Right lobe of liver (tissue), 6 donors: ENCODE results near the gene ZNF302. TPM values are rescaled to one million over a fixed set of nuclear protein-coding genes. Genes with fewer than 3 reads are reported as not detected.

ENCODE experiments used
- ATAC-seq, 4 donors: fragments of 200-7000 bp; cut with Tn5 transposase; one replicate each; pipeline ENCODE4 v1.9.1; 2020; ENCODE audit warnings: mild to moderate bottlenecking in 4 of 4, moderate library complexity in 4 of 4
- DNase-seq, 3 donors: peaks; one replicate each; pipeline ENCODE4 v3.0.0-alpha.2; 2020
- H3K27ac ChIP-seq, 3 donors: fragments of 200-600 bp; one replicate each; pipeline ENCODE4 v1.8.0; 2022
- H3K27me3 ChIP-seq, 2 donors: fragments of 200-600 bp; one replicate each; pipeline ENCODE4 v1.8.0; 2022
- H3K36me3 ChIP-seq, 4 donors: fragments of 200-600 bp; sonication (generic) in 1 of 4; one replicate each; pipeline versions ENCODE4 v1.5.1 to v1.8.0; 2017 to 2022; ENCODE audit warnings: control low read depth in 1 of 4
- H3K4me1 ChIP-seq, 4 donors: fragments of 200-600 bp; sonication (generic) in 1 of 4; one replicate each; pipeline versions ENCODE4 v1.5.1 to v1.8.0; 2017 to 2022; ENCODE audit warnings: control low read depth in 1 of 4
- H3K4me3 ChIP-seq, 3 donors: fragments of 200-600 bp; one replicate each; pipeline ENCODE4 v1.8.0; 2022
- H3K9me3 ChIP-seq, 4 donors: fragments of 200-600 bp; sonication (generic) in 1 of 4; one replicate each; pipeline versions ENCODE4 v1.5.1 to v1.8.0; 2017 to 2022; ENCODE audit warnings: control low read depth in 1 of 4
- POLR2A ChIP-seq: fragments of 450-650 bp; IDR thresholded peaks from one replicate; pipeline ENCODE4 v1.6.1; 2017; ENCODE audit warnings: antibody characterized with exemption, mild to moderate bottlenecking
- WGBS: methylation state at CpG from one replicate; pipeline ENCODE4 v1.1.6; 2018; ENCODE audit warnings: low coverage, low lambda C conversion rate; ENCODE audit not compliant: insufficient coverage; ENCODE audit errors: missing lambda C conversion rate; 5-methylcytosine and 5-hydroxymethylcytosine counted together
- intact Hi-C, 2 donors: fragments of 100-400 bp; cut with DNase I; formaldehyde crosslinking; loops; one replicate each; pipeline versions ENCODE4 v1.11.2 to v1.14.1; 2022
- small RNA-seq, 2 experiments: library from RNA; depleted of rRNA; stranded (forward); fragments of <200 nt; gene quantifications; one replicate each; pipeline ENCODE3, GENCODE V24; 2016
- total RNA-seq, 6 experiments: library from RNA; depleted of rRNA in 2 of 6; stranded (reverse); fragments of >200 nt in 2 of 6; fragmentation: NEBNext Ultra II Directional in 3 of 6; extraction: Animal tissue kit (Norgen Biotek cat#: 25700) in 3 of 6; gene quantifications; one replicate each; pipeline versions ENCODE4 v1.1.0 to v1.2.4, GENCODE V29; 2016 to 2023
- TF ChIP-seq, protein P1 (sequence below), 4 donors: fragments of 200-600 bp in 3 of 4; fragments of 450-650 bp in 1 of 4; IDR thresholded peaks; one replicate each; pipeline versions ENCODE4 v1.5.1 to v1.8.0; 2016 to 2022; ENCODE audit warnings: antibody characterized with exemption in 4 of 4, mild to moderate bottlenecking in 2 of 4
- donor health status: DM: no; HTN: yes; CAD: no.
- donor health status: DM: no; HTN: no; CAD: no.
- donor health status: DM: no; HTN: no; CAD: no.
- donor health status: DM: no; HTN: yes; CAD: no.
- donor health status: DM: no; HTN: yes; CAD: no.

The ZNF302 gene
- total RNA-seq, 6 experiments from 2014 or later, result 7.3 to 14.5 (median 10.1) TPM

DNA sequence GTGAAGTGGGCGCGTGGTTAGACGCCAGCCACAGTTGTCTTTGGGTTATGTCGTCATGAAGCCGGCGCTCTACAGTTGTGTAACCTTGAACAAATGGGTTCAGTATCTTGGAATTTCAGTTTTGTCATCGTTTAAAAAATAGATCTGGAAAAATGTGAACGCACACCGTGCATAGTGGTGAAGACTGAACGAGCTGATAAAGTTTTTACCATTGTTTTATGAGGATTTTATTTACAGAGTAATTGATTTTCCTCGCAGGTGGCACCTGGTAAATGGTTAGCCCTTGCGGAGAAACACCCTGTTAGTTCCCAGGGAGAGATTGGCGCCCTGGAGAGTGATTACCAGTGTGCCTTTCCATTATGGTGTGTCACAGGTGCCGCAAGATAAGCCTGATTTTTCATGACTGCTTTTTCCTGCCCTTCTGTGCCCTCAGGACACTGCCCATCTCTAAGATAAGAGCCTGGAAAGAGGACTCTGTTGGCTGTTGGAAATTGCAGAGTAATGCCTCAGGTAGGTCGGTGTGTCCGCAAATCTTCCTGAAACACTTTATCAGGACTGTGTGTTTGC, 57.1 kb downstream of the ZNF302 start:
- H3K4me1 ChIP-seq, result peaks cover 0 to 14% (median 0%) of the 10 kb centered on the region in 4 donors
- peaks cover 0 to 18% (median 0%) of the 10 kb centered on the region in 4 donors for H3K9me3 ChIP-seq
- 12% methylated on average over 16 of the region's 16 CpGs for WGBS
- peak overlapping the region; percentile 81 to 88 (median 85) for H3K4me3 ChIP-seq
- intact Hi-C loops, result no loop called here
- H3K27me3 ChIP-seq, result no peaks in the 10 kb centered on the region
- H3K36me3 ChIP-seq, result peaks cover 0 to 13% (median 7%) of the 10 kb centered on the region in 4 donors
- no peak for TF ChIP-seq POLR2A
- TF ChIP-seq, protein P1, sequence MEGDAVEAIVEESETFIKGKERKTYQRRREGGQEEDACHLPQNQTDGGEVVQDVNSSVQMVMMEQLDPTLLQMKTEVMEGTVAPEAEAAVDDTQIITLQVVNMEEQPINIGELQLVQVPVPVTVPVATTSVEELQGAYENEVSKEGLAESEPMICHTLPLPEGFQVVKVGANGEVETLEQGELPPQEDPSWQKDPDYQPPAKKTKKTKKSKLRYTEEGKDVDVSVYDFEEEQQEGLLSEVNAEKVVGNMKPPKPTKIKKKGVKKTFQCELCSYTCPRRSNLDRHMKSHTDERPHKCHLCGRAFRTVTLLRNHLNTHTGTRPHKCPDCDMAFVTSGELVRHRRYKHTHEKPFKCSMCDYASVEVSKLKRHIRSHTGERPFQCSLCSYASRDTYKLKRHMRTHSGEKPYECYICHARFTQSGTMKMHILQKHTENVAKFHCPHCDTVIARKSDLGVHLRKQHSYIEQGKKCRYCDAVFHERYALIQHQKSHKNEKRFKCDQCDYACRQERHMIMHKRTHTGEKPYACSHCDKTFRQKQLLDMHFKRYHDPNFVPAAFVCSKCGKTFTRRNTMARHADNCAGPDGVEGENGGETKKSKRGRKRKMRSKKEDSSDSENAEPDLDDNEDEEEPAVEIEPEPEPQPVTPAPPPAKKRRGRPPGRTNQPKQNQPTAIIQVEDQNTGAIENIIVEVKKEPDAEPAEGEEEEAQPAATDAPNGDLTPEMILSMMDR (IDR thresholded peaks at IDR 0.05), result no peak
- peak overlapping the region; percentile 95 to 98 (median 98) for H3K27ac ChIP-seq
- DNase-seq (no peak), ATAC-seq (peak in 2 of 4 donors; percentile 1 to 11)

Small RNAs within 50 kb of the gene (small RNA-seq; reads per million reads assigned to genes)
- 0 reads per million in 2 experiments for gene RF00611

Other genes starting within 250 kb of the ZNF302 start
- 10 to 100 TPM; 16.8 to 33.0 (median 25.2) TPM for gene UBA2, start 249.3 kb upstream of the ZNF302 start, total RNA-seq
- gene WTIP, start 195.9 kb upstream of the ZNF302 start, total RNA-seq, result 1 to 10 TPM in 4 of 6 experiments, under 1 TPM in 2; 0.19 to 1.8 (median 1.3) TPM
- under 1 TPM; 0.20 to 0.68 (median 0.39) TPM for gene SCGB2B2, start 519 bp upstream of the ZNF302 start, total RNA-seq
- gene ZNF181, start 56.6 kb downstream of the ZNF302 start, total RNA-seq, result 10 to 100 TPM in 1 of 6 experiments, 1 to 10 TPM in 5; 5.3 to 10.1 (median 8.0) TPM
- gene ZNF599, start 95.5 kb downstream of the ZNF302 start, total RNA-seq, result 1 to 10 TPM; 1.5 to 4.6 (median 2.3) TPM
- 1 to 10 TPM in 4 of 6 experiments, under 1 TPM in 2; 0.95 to 4.0 (median 1.4) TPM for gene ZNF30, start 249.2 kb downstream of the ZNF302 start, total RNA-seq